K562 treated with DMSO at 1 percent for 4 hours (cell line): Measurements from ENCODE around the gene TOR1A. TPM values are rescaled to one million over a fixed set of nuclear protein-coding genes. Genes with fewer than 3 reads are reported as not detected.

Experiments
- total RNA-seq: library from RNA; unstranded; fragments of 300-600 nt; gene quantifications from 2 replicates; pipeline ENCODE4 v1.2.3, GENCODE V29; 2022; ENCODE audit not compliant: insufficient read depth

Gene TOR1A
- total RNA-seq, result 45.0 and 57.8 TPM in 2 replicates

GRCh38 chr9:129823935-129824601 lies at the start of gene TOR1A:
Gene TOR1A, minus strand, starts transcription at chr9:129824136. Its CDS starts 51 bp downstream, at chr9:129824085.

DNA sequence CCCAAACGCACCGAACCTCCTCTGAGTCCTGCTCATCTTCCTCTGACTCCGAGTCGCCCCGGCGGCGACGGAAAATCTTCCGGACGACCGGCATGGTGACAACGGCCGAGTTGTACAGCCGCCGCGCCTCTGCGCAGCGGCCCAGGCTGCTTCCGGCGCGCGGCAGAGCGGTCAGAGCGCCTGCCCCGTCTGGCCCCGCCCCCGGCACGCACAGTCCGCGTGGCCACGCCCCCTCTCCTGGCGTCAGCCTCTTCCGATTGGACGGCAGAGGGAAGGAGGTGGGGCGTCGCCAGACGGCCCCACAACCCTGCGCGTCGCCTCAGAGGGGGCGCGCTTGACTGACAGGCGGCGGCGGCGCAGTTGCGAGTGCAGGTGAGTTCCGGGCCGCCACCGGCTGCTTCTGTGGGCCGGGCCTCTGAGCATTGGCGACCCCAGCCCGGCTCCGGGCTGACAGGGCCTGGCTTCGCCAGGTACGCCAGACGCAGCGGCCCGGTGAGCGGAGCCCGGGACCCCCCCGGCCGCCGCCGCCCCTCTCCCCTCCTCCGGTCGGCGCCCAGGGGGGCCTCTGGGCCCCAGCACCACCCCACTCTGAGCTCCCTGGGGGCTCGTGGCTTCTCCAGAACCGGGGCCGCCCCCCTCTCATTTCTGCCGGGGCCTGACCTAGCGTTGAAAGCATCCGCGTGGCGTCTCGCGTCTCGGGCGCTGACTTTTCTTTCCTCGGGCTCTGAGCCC lies 11.4 kb upstream of the TOR1A start, which contains the start of the genes C9orf78 and USP20:
Gene C9orf78, minus strand, starts transcription at position 148 of the 732 bp plus-strand sequence. Its CDS starts 54 bp downstream, at position 94.
Gene USP20, plus strand, starts transcription at position 331 of the 732 bp plus-strand sequence. CDS start 17,098 bp downstream, outside the sequence.

GRCh38 chr9:129802833-129803675 lies 20.9 kb downstream of the TOR1A start, which contains the start of gene TOR1B:
Gene TOR1B, plus strand, starts transcription at chr9:129803184. Its CDS starts 29 bp downstream, at chr9:129803213.

Other genes starting within 250 kb of the TOR1A start
- gene C9orf50, start 203.0 kb downstream of the TOR1A start, total RNA-seq, result not detected in 2 replicates
- gene NTMT1, start 198.0 kb downstream of the TOR1A start, total RNA-seq, result 49.1 and 53.1 TPM in 2 replicates
- 17.1 and 19.8 TPM in 2 replicates for gene ASB6, start 182.0 kb downstream of the TOR1A start, total RNA-seq
- gene PRRX2, start 158.5 kb downstream of the TOR1A start, total RNA-seq, result not detected in 2 replicates
- not detected in 2 replicates for gene PTGES, start 71.1 kb downstream of the TOR1A start, total RNA-seq
- 34.9 and 37.9 TPM in 2 replicates for gene TOR1B, start 21.0 kb downstream of the TOR1A start, total RNA-seq
- 91.3 and 92.2 TPM in 2 replicates for gene C9orf78, start 11.1 kb upstream of the TOR1A start, total RNA-seq
- 93.8 and 95.0 TPM in 2 replicates for gene USP20, start 11.3 kb upstream of the TOR1A start, total RNA-seq
- gene FNBP1, start 219.1 kb upstream of the TOR1A start, total RNA-seq, result 11.8 and 12.9 TPM in 2 replicates
- gene GPR107, start 229.8 kb upstream of the TOR1A start, total RNA-seq, result 22.8 and 26.2 TPM in 2 replicates